ENCODE data around the gene IL32.
"Not testable (repeated sequence)": the region's sequence is repeated elsewhere in the genome, so short reads cannot be mapped to it uniquely, and the experiment has no call there.

Gene IL32

GRCh38 chr16:3060339-3061127, 4.9 kb upstream of the IL32 start:
- no peak overlapping the region for H3K4me3 ChIP-seq (ENCODE audit: low read depth, low read length)
- no peak for TF ChIP-seq CTCF (IDR thresholded peaks at IDR 0.05; ENCODE audit: low read depth, low read length)

GRCh38 chr16:3062553-3062952, 2.9 kb upstream of the IL32 start:
- H3K4me3 ChIP-seq (ENCODE audit: low read depth, low read length), result no peak overlapping the region
- TF ChIP-seq CTCF (IDR thresholded peaks at IDR 0.05; ENCODE audit: low read depth, low read length), result no peak

- H3K4me3 ChIP-seq (ENCODE audit: low read depth, low read length), result no peak overlapping the region
- no peak for TF ChIP-seq CTCF (IDR thresholded peaks at IDR 0.05; ENCODE audit: low read depth, low read length)
Measured at GRCh38 chr16:3063625-3064386, 1.6 kb upstream of the IL32 start.

- TF ChIP-seq CTCF (IDR thresholded peaks at IDR 0.05; ENCODE audit: low read depth, low read length), result no peak
- H3K4me3 ChIP-seq (ENCODE audit: low read depth, low read length), result peak overlapping the region; percentile 56
Measured at GRCh38 chr16:3065742-3066439, 451 bp downstream of the IL32 start.

GRCh38 chr16:3066440-3066748, 954 bp downstream of the IL32 start:
- H3K4me3 ChIP-seq (ENCODE audit: low read depth, low read length), result peak overlapping the region; percentile 56; the same call in 1 of the 2 replicates
- no peak for TF ChIP-seq CTCF (IDR thresholded peaks at IDR 0.05; ENCODE audit: low read depth, low read length)

- H3K4me3 ChIP-seq (ENCODE audit: low read depth, low read length), result no peak overlapping the region
- no peak for TF ChIP-seq CTCF (IDR thresholded peaks at IDR 0.05; ENCODE audit: low read depth, low read length)
Measured at GRCh38 chr16:3068487-3068886, 3.0 kb downstream of the IL32 start.

- not testable (repeated sequence) for H3K4me3 ChIP-seq (ENCODE audit: low read depth, low read length)
Measured at GRCh38 chr16:3069146-3069545, 3.7 kb downstream of the IL32 start.

All from WI38 (cell line).